Stimulated activated CD4-positive, alpha-beta T cell treated with anti-CD3 and anti-CD28 coated beads, TNF-alpha, amount 100 ng/mL, for 4 hours (primary cell): ENCODE data around the gene KLRC3.
"Not testable (repeated sequence)": the region's sequence is repeated elsewhere in the genome, so short reads cannot be mapped to it uniquely, and the experiment has no call there.

Experiments
- DNase-seq, 3 experiments: peaks; one replicate each; pipeline ENCODE4 v3.0.0-alpha.2; 2020; ENCODE audit warnings: low read depth in 3 of 3

KLRC3 gene

DNA sequence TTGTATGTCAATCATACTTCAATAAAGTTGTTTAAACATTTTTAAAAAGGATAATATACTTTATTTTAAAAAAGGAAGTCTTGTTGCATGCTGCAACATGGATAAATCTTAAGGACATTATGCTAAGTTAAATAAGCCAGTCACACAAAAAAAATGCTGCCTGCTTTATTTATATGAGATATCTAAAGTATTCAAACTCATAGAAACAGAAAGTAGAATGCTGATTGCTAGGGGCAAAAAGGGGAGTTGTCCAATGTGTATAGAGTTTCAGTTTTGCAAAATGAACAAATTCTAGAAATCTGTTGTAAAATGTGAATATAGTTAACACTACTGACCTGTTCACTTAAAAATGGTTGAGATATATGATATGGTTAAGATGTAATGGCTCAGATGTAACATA, 19.6 kb downstream of the KLRC3 start:
- DNase-seq: no peak

DNA sequence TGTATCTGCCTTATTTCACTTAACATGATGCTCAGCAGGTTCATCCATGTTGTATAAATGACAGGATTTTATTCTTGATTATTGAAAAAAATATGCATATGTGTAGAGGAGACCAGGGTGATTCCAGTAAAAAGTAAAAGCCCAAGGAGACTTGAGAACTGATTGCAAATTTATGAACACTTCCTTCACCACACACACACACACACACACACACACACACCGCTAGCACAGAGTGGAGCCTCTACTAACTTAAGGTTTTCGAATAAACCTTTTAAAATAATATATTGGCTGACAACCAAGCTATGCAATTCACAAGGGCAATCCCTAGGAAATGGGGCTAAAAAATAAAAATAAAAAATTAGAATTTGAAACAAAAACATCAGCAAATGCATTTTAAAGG, 22.2 kb downstream of the KLRC3 start:
- DNase-seq: no peak

DNA sequence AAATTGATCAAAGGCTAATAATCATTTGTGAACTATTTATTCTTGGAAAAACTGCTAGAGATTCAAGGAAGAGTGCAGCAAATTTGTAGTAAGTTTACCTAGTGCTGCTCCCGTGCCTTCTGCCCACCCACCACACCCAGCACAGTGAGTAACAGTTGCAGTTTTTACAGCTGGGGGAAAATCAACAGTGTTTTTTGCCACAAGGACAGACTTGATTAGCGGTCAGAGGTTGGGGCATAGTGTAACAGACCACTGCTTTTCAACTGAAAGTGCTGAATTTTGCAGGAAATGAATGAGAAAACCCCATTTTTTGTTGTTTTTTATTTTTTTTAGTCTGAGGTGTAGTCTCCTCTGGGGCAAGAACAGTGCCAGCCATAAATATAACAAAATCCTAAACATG, 23.1 kb downstream of the KLRC3 start:
- DNase-seq: no peak

DNA sequence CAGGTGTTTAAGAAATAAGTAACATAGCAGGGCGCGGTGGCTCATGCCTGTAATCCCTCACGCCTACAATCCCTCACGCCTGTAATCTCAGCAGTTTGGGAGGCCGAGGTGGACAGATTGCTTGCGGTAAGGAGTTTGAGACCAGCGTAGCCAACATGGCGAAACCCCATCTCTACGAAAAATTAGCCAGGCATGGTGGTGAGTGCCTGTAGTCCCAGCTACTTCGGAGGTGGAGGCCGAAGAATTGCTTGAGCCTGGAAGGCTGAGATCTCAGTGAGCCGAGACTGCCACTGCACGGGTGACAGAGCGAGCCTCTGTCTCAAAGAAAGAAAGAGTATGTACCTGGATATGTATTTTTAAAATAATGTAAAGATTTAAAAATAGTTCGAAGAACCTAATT, 24.2 kb downstream of the KLRC3 start:
- not testable (repeated sequence) for DNase-seq

DNA sequence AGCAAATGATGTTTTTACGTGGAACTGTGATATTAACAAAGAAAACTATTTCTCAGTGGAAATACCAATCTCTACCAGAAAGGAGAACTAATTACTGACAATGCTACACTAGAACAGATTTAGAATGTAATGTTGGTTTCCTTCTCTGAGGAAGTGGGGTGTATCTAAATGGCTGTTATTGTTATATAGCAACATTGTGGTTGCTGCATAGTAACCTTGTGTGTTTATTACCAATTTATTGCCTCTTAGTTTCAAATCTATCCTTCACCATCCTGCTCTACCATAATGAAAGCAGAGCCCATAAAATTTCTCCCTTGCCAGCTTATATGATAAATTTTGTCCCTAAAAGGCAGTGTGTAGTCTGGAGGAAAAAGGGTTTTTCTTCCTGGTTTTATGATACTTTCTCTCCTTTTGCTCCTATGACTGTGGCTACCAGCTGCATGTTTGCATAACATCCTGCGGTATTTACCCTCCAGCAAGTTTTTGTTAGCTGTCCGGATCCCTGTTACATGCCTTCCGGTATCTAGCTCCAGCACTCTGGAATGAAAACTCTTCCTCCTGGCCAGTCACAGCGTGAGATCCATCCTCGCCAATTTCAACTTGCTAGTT, 24.9 kb downstream of the KLRC3 start:
- no peak for DNase-seq

DNA sequence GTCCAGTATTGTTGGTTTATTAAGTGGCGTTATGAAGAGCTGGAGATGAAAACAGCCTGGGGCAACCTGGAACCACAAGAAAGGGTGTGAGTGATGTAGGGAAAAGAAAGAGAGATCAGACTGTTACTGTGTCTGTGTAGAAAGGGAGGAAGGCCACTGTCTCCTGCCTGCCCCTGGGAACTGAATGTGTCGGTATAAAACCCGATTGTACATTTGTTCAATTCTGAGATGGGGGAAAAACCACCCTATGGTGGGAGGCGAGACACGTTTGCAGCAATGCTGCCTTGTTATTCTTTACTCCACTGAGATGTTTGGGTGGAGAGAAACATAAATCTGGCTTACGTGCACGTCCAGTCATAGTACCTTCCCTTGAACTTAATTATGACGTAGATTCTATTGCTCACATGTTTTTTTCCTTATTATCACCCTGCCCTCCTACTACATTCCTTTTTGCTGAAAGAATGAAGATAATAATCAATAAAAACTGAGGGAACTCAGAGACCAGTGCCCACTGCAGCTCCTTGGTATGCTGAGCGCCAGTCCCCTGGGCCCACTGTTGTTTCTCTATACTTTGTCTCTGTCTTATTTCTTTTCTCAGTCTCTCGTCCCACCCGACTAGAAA, 25.8 kb downstream of the KLRC3 start:
- not testable (repeated sequence) for DNase-seq

DNA sequence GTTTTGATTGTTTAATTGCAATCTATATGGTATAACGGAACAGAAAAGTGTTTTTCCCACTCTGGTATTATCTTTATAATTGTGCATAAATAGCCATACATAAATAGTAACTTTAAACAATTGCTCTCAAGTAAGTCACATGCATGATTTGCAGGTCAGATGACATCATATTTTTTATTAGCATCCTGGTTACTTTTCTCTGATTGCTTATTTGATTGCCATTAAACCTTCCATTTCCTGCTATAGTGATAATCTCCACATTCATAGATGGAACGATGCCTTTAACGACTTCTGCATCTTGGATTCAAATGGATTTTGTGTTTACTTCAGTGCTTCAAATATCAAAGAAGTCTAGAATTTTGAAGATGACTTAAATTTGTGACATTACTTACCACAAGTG, 27.1 kb downstream of the KLRC3 start:
- no peak for DNase-seq

DNA sequence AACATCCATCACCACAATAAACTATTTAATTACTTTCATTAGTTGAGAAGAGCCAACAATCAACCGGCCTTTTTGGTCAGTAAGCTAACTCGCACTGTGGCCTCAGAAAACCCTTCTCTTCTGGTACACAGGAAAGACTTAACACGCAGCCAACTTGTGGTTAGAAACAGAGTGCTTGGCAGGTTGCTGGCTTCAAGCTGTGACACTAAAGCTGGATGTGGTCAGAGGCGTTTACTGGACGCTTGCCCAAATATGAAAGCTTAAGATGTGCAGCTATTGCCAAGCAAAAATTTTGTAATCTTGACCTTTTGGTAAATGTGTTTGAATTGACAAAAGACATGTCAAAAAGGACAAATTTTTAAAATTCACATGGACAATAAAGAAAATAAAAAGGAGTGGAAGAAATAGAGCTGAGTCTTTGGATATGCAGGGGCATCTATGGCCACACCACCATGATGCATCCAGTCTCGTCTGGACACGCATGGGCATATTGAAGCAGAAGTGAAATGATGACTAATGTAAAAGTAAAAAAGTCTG, 27.9 kb downstream of the KLRC3 start:
- DNase-seq: no peak

DNA sequence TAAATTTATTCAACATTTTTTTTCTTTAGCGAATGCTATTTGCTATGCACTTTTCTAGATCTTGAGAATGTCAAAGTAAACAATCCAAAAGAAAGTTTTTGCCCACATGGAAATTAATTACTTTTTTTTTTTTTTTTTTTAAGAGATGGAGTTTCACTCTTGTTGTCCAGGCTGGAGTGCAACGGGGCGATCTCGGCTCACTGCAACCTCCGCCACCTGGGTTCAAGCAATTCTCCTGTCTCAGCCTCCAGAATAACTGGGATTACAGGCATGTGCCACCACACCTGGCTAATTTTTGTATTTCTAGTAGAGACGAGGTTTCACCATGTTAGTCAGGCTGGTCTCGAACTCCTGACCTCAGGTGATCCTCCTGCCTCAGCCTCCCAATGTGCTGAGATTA, 29.4 kb downstream of the KLRC3 start:
- not testable (repeated sequence) for DNase-seq

DNA sequence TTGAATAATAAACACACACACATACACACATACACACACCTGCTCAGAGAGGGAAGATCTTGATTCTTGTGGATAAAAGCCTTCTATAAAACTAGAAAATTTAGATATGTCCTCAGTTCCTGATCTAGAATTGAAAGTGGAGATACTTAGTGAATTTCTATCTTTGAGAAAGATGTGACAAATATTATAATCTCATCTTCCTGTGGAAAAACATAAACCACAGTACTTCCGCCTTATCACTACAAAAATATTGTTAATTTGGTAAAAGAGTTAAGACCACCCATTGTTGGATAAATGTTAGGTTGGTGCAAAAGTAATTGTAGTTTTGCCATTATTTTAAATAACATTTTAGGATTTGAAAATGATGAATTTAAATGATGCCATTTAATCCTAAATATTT, 30.5 kb downstream of the KLRC3 start, which contains the start of gene KLRK1:
Gene KLRK1, minus strand, starts transcription at position 138 of the 400 bp plus-strand sequence. CDS start 1,231 bp downstream, outside the sequence.
- DNase-seq: no peak

DNA sequence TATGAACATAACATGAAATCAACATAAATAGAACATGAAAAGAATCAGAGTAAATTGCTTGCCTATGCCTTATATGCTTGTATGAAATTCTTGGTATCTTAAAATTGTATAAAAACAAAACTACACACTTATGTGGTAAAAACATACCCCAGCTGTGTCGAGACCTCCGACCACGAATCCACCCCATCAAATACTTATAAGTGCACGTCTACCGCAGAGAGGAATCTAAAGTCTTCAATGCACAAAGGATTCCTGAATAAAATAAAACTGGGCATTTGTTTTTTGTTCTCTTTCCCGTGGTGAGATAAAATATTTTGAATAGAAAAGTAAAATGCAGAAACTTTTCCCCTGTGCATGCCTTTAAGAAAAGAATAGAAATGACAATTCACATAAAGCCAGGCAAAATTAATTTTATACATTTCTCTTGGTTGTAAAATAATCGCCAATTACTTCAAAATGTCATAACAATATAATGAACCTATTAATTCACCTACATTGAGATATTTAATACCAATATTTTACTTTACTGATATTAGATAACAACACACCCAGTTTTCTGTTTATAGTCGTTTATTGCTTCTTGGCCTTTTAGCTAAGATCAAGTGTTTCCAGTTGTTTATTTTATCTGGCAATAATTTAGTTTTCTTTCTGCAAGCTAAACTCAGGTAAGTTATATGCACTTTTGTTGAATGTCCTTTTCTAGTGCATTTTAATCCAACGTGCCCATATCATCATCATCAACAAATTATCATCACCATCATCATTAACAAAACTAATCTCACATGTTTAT, 31.6 kb downstream of the KLRC3 start:
- DNase-seq: no peak

DNA sequence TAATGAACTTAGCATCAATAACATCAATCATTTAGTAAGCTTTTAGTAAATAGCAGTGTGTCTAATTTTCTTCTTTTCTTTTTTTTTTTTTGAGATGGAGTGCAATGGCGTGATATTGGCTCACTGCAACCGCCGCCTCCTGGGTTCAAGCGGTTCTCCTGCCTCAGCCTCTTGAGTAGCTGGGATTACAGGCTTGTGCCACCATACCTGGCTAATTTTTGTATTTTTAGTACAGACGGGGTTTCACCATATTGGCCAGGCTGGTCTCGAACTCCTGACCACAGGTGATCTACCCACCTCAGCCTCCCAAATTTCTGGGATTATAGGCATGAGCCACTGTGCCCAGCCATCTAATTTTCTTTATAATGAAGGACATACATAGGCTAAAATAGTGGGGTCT, 32.9 kb downstream of the KLRC3 start:
- DNase-seq: not testable (repeated sequence)

DNA sequence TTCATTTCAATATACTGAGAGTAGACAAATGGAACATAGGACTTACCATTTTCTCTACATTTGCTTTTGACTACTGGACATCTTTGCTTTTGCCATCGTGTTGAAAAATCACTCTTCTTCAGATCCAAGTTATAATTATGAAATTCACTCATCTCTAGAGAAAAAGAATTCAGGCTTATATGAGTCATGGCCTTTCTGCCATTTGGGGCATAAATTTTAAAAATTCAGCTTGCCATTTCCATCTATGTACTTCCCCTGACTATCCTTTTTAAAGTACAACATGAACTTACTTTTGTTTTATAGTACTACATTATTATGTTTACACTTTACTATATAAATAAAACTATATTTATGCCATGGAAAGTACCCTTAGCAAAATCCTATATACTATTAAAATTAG, 33.5 kb downstream of the KLRC3 start:
- no peak for DNase-seq

DNA sequence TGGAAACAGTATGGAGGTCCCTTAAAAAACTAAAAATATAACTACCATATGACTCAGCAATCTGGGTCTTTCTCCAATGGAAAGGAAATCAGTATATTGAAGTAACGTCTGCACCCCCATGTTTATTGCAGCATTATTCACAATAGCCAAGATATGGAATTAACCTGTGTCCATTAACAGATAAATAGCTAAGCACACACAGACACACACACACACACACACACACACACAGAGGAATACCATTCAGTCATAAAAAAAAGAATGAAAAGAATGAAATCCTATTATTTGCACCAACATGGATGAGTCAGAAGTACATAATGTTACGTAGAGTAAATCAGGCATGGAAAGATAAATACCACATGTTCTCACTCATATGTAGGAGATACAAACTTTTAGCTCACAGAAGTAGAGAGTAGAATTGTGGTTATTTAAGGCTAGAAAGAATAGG, 35.2 kb downstream of the KLRC3 start:
- no peak for DNase-seq

DNA sequence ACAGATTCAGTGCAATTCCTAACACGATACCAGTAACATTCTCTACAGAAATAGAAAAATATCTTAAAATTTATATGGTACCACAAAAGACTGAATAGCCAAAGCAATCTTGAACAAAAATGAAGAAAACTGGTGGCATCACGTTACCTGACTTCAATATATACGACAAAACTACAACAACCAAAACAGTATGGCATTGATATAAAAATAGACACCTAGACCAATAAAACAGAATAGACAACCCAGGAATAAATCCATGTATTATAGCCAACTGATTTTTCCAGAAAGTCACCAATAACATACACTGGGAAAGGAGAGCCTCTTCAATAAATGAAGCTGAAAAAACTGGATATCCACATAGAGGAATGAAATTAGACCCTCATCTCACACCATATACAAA, 36.2 kb downstream of the KLRC3 start:
- no peak for DNase-seq

DNA sequence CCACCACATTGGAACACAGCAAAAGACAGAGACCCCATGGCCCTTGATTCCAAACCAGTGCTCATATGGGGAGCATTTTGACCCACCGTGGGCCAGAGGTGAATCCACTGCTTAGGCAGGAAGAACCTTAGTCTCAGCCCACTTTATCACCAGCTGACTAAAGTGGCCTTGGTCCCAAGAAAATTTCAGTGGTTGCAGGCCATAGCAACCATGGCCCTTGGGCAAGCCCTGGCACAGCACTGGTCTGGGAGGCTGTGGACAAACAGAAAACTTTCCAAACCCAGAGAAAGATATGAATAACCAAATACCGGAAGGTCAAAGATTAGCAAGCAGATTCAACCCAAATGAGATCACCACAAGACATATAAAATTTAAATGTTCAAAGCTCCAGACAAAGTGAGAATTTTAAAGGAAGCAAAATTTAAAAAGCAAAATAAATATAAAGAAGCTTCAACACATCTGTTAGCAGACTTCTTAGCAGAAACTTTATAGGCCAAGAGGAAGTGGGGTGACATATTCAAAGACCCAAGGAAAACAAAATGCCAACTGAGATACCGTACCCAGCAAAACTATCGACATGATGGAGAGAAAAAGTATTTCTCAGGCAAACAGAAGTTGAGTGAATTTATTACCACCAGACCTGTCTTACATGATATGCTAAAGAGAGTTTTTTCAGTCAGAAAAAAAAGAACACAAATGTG, 38.3 kb downstream of the KLRC3 start:
- DNase-seq: no peak

DNA sequence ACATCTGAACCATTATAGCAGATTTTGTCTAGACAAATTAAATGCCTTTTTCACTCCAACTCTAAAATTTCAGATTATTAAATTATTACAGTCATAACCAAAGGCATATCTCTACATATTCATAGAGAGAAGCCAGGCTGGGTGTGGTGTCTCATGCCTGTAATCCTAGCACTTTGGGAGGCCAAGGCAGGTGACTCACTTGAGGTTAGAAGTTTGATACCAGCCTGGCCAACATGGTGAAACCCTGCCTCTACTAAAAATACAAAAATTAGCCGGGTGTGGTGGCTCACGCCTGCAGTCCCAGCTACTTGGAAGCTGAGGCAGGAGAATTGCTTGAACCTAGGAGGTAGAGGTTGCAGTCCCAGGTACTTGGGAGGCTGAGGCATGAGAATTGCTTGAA, 41.7 kb downstream of the KLRC3 start:
- not testable (repeated sequence) for DNase-seq

DNA sequence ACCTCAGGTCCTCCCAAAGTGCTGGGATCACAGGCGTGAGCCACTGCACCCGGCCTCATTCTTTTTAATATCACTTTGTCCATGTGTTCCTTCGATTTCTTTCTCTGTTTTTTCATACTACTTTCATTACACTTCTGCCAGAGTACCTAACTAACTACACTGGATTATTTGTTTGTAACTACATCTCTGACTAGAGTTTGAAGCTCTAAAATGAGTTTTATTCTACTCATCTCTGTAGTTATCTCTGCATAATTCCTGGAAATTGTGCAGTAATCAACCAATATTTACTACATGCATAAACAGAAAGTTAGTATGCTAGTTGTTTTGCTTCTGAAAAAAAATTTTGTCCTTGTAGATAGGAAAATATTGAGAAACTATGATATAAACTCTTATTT, 45.8 kb downstream of the KLRC3 start:
- DNase-seq: no peak

DNA sequence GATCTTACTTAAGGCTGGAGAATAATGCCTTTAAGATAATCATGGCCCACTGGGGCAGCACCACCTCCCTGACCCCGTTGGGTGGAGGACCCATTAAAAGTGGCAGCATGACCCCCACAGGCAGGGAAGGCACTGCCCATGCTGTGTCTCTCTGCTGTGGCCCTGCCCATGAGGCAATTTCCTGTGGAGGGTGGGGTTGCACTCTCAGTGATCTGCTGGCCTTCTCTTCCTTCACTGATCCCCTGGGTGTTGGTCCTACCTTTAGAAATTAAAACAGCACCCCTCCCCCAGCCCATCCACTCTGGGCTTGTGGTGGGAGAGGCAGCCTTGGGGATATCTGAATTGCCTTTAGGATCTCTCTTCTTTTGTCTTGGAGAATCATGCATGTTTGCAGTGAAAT, 47.8 kb downstream of the KLRC3 start:
- no peak for DNase-seq

DNA sequence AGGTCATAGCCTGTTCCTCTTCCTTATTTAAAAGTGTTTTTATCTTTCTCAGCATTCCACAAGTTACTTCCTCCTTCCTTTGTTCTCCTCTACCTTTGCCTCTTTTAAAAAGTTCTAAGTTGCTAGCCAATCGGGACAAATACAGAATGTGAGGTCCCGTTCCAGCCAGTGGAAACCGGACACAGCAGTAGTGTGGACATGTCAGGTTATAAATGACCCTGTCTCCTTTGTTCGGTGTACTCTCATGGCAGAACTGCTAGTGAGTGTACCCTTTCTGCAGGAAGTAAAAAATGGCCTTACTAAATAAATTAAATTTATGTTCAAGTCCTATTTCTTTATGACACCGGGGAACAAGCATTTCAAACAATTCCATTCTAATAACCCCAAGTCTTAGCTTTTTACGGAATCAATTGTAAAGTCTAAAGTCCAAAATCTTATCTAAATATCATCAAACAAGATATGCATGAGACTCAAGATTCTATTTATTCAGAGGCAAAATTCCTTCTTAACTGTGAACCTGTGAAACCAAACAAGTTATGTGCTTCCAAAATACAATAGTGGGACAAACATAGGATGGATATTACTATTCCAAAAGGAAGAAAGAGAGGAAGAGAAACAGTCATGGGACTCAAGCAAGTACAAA, 48.4 kb downstream of the KLRC3 start:
- not testable (repeated sequence) for DNase-seq

DNA sequence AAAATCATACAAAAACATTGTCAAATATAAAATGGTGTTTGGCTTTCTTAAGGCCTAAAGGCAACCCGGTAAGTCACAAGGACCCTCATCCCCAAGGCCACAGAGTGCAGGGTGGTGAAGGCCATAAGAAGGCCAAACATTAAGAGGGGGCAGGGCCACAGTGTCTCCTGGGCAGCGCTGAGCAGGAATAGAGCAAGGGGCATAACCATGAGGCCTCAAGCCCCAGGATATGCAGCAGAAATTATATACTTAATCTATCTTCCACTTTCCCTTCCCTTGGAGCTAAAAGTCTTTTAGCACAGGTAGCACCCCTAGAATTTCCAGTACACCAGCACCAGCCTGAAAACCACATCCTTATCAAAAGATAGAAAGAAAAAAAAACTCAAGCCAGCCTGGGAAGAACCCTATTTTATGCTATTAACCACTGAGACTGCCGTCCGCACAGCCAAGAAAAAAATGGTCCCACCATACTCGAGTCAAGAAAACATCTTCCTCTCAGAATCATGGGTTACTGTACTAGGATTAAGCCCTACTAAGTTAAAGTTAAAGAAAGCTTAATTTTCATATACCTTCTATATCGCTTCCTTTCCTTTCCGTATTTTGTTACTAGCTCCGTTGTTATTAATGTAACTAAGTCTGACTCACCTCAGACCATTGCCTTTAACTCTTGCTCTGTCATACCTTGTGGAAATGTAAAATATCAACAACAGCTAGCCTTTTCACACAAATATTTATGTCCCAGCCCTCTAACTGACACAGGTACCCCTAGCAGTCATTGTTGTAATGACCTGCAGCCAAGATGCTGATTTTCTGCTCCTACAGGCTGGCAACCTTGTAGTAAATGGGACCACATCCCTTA, 50.6 kb downstream of the KLRC3 start:
- DNase-seq: no peak
